Measurements from ENCODE around the gene NDEL1.

The NDEL1 gene

DNA sequence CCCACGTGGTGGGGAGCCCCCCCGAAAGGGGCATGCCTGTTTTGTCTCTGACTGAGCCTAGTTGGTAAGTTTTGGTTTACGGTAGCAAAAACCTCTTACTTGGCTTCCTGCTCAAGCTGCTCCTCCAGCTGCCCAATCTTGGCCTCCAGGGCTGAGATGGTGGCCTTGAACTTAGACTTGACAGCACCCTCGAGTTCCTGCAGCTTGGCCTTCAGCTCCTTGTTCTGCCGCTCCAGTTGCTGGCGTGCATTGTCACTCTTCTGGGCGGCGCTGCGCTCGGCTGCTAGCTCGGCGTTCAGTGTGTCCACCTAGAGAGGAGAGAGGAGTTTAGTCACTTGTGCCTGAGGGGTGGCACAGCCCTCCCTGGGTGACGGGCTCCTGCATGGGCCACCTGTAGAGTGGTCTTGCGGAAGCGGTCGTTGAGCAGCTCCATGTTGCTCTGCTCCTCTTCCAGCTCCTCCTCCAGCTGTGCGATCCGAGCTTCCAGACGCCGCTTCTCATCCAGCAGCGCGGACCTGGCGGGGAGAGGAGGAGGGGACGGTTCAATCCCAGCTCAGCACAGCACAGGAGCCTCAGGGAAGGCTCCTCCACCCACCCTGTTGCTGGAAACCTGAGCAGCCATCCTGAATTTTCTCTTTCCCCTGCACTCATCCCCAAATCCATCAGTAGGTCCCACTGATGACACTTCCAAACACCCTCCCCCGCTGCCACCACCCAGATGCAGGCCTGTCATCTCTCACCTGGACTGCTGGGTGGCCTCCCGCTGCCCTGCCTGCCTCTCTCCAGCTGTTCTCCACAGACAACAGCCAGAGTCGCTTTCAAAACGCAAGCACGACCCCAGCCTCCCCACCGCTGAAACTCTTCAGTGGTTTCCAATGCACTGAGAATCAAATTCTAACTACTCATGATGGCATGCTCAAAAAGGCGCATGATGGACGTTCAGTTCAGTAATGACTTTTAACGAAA is 44.6 kb downstream of the NDEL1 start:
- DNase-seq = no peak

DNA sequence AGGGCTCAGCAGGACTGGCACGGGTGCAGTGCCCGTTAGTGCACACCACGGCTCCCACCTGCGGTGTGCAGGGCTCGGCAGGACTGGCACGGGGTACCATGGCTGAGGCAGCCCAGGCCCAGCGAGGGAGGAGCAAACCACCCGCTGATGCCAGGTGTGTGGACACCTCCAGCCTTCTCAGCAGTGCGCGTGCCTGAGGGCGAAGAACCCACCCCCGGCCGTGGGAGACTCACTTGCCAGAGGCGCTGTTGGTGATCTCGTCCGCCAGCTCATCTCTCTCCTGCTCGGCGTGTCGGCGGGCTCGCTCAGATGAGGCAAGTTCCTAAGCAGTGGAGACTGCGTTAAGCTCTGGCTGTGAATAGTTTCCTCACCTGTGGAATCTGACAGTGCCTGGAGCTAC is 45.4 kb downstream of the NDEL1 start:
- no peak for DNase-seq

DNA sequence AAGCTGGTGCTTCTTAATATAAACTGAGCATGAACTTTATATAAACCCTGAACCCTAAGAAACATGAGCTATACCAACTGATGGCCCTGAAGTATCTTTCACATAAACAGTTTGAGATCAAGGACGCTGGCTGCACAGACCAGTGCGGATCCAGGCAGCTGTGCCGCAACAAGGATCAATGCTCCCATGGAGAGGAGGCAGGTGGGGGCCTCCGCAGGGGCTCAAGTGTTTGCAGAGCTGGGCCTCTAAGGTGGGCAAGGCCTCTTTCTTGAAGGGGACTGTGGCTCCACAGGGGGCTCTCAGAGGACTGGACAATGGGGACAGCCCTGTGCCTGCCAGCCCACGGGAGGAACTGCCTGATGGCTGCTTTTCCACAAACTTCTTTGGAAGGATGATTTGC is 46.0 kb downstream of the NDEL1 start:
- DNase-seq = no peak

DNA sequence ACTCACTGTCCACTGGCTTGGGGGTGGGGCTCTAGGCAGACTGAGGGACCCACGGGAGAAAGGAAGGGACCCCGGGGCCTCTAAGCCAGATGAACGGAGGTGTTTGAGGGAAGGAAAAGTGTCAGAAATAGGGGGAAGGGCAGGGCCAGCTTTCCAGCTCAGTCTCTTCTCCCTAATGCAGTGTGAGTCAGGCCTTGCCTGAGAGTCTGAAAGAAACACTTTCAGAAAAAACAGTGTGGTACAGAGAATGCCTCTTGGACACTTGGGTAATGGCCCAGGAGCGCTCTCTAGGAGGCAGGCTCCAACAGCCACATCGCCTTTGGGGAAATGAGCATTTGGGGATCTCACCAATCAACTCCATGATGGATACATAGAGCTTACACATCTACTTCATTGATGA is 46.9 kb downstream of the NDEL1 start:
- no peak for DNase-seq

DNA sequence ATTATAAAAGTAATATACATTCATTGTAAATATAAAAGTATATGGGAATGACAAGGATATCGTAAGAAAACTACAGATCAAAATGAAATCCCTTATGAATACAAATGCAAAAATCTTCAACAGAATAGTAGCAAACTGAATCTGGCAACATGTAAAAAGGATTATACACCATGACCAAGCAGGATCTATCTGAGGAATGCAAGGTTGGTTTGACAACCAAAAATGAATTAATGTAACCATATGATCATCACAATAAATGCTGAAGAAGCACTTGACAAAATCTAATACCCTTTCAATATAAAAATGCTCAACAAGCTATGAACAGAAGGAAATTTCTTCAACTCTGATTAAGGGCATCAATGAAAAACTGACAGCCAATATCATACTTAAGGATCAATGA is 48.8 kb downstream of the NDEL1 start:
- DNase-seq = no peak

DNA sequence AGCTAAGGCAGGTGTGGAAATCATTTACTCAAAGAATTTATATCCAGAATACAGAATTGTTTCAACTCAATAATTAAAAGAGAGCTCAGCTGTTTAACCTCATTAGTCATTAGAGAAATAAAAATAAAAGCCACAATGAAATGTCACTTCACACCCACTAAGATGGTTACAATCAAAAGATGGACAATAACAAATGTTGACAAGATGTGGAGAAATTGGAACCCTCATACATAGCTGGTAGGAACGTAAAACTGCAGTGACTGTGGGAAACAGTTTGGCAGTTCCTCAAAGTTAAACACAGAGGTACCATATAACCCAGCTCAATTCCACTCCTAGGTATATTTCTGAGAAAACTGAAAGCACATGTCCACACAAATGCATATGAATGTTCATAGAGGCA is 49.8 kb downstream of the NDEL1 start:
- no peak for DNase-seq

DNA sequence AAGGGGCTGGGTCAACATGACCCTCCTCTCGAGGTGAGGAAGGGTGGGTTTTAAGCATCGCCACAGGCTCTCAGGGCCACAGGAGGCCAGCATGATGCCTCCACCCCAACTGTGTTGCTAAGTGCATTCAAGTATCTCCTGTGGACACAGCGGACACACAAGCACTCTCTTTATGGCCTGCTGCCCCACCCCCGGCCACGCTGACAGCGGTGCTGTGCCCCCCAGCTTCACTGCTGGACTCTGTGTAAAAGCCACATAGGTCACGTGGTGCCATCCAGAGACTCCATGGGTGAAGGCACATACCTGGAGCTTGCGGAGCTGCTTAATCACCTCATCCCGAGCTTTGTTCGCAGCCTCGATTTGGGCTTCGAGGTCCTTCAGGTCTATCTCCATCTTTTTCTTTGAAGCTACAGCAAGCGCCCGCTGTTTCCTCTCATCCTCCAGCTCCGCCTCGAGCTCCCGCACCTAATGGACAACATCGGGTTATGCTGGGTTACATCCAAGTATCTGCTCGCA is 51.5 kb downstream of the NDEL1 start:
- no peak for DNase-seq

DNA sequence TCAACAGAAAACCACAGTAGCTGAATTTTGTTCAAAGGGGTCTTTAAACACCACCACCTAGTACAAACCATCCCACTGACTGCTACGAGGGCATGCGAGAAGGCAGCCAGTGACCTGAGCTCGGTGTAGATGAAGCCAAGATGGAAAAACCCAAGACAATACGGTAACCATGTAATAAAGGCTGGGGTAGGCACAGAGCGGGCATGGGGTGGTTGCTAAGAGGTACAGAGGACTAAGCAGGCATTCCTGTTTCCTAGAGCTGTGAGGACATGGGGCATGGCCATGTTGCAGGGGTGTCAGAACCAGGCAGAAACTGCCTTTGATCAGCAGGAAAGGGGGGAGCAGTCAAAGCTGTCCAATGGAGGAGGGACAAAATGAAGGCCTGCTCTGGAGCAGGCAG is 52.1 kb downstream of the NDEL1 start:
- no peak for DNase-seq

DNA sequence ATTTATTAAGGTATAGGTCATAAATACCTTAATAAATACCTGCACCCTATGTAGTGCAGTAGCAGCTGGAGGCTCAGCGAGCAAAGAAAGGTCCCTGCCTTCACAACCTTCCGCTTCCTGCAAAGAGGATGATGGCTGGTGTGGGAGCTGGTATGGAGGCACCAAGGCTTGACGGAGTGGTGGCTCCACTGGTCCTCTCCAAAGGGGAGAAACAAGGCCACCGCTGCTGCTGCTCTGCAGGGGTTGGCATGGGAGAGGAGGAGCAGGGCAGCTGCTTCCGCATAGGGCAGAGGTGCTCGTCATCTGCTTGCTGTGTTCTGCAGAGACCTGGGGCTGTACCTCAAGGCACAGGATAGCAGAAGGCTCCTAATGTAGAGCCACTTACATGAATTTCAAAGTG is 52.8 kb downstream of the NDEL1 start:
- no peak for DNase-seq

DNA sequence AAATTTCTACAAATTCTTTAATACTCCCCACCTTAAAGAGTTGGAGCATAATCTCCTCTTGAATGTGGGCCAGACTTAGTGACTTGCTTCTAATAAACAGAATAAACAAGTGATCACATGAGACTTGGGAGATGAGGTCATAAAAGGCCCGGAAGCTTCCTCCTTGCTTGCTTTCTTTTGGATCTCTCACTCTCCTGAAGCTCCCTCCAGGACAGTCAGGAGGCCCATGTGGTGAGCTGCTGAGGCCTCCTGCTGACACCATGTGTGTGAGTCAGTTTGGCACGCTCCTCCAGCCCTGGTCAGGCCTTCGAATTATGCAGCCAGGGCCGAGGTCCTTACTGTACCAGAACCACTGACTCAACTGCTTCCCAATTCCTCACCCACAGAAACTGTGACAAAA is 53.2 kb downstream of the NDEL1 start:
- DNase-seq = no peak

DNA sequence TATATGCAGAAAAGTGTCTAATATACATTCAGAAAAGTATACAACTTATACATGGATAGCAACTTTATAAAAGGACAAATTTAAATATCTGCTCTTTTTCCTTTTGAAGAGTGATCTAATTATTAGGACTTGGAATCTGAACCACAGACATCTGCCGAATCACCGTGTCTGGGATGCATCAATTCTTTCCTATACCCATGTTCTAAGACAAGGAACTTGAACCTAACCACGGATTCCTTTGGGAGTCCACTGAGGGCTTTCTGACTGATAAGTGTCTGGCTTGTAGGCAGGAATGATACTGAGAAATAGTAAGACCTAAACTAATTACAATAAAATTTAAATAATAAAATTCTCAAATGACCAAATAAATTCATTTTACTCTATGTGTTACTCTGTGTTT is 54.2 kb downstream of the NDEL1 start:
- no peak for DNase-seq

DNA sequence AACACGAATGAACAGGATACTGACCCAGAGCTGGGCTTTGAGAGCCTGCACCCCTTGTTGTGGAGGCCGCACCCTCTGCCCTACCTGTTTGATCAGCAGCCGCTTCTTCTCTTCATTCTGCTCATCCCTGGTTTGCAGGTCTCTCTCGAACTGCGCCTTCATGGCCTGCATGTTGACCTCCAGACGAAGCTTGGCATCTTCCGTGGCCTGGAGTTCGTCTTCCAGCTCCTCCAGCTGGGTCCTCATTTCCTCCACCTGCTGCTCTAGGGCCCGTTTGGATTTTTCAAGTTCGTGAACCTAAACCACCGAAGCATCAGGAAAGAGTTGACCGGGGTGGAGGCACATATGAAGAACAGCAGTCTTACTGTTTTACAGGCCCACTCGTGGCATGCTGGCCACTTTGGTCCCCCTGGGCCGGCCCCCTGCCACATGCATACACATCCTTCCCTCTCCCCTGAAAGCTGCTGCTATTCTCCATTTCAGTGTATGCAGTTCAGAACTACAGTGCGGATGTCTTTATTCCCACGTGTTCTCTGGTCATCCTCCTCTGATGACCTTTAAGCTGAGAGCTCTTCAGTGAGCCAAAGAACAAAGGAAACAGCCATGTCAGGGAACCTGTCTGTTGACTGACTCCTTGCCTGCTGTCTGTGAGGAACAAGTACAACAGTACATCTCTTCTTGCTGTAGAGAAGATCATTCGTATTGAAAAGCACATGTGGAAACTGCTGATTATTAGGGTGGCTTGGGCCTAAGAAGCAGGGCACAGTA is 54.8 kb downstream of the NDEL1 start:
- no peak for DNase-seq

DNA sequence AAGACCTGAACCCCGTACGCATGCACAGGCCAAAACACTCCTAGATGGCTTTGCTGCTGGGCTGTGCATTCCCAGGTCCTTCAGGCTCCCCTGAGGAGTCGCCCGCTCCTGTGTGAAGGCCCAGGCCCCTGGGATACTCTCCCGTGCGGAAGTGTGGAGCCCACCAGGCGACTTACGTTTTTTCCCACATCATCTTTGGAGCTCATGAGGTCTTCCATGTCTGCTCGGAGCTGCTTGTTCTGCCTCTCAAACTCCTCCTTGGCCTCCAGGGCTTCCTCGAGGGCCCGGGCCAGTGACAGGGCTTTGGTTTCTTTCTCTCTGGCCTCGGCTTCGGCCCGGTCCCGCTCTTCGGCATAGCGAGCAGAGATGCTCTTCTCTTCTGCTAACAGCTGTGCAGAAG is 56.4 kb downstream of the NDEL1 start:
- no peak for DNase-seq

DNA sequence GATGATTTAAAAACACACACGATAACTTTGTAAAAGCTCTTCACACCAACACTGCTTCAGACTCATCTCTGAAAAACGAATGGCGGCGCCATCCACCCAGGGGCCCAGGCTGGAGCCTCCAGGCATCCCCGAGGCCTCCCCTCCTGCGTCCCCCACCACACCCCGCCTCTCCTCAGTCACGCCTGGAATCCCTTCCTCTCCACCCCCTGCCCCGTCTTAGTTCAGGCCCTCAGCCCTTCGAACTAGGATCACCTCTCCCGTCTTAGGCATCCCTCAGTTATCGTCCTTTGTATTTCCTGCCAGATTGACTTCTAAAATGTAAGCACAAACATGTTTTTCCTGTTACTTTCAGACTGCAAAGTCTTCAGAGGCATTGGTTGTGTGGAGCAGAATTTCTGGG is 58.3 kb downstream of the NDEL1 start:
- no peak for DNase-seq

DNA sequence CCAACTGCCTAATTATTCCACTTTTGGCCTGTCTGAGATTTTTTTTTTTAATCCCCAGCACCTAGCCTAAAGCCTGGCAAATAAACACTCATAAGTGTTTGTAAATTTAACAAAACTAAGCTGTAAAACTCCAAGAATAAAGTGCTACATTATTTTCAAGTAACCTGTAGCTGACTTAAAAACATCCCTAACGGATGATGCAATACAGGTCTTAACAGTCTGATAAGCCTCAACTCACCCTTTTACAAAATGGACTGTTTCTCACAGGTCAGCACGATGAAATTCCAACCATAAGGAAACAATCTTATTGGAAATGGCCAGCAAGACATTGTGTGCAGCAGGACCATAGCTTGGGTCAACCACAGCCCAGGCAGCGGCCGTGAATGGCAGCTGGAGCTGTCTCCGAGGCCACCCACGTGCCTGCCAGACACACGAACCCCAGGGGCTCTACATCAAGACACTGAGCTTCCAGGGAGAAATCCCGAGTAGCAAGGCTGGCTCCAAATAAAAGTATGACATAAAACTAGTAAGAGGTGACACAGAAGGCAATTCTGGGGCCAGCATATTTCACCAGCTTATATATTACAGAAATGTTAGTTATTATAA is 58.9 kb downstream of the NDEL1 start:
- DNase-seq = no peak

DNA sequence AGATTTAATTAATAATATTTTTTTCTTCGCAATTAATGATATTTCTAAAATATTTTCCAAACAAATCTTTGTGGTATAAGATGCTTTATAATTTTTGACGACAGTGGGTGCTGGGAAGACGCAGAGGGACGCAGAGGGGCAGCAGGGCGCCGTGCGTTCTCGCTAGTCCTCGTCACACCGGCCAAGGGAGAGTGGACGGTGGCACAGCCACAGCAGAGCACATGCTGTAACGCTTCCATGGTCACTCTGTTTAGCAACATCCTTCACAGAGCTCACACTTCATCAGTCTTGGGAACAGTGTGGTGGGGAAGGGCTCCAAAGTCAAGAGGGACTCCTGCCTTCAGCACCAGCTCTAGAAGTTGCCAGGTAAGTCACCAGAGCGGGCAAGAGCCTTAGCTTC is 60.4 kb downstream of the NDEL1 start:
- DNase-seq = no peak

DNA sequence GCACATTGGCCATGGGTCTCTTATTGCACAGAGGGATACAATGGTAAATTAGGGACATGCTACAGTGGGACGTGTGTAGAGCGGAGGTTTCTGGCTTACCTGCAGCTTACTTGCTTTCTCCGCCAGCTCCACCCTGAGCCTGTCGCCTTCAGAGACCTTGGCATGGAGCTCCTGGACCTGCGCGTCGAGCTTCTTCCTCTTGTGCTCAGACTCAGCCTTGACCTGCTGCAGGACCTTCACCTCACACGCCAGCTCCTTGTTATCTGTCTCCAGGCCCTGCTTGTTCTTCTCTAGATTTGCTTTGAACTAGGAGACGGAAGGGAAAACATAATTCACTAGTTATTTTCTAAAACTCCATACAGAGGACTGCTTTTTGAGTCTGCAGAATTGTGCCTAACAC is 63.5 kb downstream of the NDEL1 start:
- no peak for DNase-seq

DNA sequence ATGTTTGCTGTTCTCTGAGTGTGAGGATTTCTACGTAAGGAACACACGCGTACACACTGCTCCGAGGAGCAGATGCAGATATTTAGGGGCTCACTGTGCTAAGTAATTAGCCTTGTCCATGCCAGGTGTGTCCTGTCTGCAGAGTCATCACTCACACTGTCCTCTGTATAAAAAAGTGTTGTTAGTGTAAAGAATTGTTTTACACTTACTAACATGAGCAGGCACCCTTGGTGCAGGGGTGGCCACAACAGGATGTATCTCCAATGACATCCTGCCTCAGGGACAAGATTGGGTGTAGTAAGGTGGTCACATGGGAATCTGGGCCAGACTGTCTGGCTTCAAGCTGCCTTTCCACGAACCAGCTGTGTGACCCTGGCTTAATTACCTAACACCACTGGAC is 63.9 kb downstream of the NDEL1 start:
- DNase-seq = no peak

DNA sequence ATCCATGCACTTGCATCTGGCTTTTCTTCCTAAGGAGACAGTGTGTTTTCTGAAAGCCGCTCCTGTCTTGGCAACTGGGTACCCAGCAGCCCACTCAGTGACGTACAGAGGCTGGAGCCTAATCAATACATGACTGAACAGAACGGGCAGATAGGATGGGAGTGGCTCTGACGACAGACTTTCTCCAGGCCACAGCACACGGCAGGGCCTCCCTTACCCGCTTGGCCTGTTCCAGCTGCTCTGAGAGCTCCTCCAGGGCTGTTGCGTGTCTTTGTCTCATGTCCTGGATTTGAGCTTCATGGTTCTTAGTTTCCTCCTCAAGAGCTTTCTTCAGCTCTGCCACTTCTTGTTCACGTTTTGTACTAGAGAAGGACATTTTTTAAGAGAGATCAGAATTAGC is 64.9 kb downstream of the NDEL1 start:
- no peak for DNase-seq

DNA sequence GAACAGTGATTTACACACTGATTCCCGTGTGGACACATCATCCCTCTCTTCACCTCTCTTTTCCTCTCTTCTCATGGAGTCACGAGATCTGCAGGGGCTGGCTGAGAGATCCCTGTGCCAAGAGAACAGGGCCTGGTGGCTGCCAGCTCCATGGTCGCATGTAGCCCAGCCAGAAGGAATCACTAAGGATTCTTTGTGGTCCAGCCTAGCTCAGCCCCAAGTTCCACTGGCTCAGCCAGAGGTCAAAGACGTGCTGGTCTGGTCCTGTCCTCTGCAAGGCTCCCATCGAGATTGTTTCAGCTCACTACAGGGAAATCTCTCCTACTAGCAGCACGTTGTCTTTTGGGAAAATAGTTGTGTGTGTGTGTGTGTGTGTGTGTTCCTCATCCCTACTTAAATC is 66.4 kb downstream of the NDEL1 start:
- DNase-seq = no peak

DNA sequence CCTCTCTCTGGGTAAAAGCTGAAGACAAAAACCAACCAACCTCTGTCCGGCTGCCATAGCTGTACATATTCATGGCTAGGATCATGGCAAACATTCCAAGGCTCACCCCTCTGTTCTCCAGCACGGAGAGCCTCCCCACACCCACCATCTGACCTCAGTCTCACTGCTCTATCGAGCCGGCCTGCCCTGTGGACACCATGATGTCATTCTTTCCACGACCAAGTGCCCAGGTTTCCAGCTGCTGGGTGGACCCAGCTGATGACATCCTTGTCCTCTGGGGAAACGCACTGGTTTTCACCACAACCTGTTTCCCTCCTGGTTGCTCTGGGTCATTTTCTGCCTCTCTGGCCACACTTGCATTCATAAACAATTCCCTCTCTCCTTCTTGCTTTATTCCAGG is 67.7 kb downstream of the NDEL1 start:
- DNase-seq = no peak

DNA sequence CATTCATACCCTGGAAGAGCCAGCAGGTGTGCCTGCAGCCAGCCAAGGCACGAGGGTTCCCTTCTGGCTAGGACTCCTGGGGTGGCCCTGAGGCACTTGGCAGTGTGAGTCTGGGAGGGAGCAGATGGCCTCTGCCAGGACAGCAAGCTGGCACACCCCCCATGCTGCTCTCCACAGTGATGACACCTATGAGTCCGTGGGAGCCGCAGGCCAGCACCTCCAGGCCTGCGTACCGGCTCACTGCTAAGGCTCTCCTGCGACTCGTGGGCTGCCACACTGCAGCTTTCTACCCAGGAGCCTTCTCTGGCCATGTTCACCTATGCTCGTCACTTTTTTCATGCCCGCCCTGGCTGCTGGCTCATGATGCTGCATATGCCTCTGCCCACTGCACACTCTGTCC is 68.1 kb downstream of the NDEL1 start:
- no peak for DNase-seq

DNA sequence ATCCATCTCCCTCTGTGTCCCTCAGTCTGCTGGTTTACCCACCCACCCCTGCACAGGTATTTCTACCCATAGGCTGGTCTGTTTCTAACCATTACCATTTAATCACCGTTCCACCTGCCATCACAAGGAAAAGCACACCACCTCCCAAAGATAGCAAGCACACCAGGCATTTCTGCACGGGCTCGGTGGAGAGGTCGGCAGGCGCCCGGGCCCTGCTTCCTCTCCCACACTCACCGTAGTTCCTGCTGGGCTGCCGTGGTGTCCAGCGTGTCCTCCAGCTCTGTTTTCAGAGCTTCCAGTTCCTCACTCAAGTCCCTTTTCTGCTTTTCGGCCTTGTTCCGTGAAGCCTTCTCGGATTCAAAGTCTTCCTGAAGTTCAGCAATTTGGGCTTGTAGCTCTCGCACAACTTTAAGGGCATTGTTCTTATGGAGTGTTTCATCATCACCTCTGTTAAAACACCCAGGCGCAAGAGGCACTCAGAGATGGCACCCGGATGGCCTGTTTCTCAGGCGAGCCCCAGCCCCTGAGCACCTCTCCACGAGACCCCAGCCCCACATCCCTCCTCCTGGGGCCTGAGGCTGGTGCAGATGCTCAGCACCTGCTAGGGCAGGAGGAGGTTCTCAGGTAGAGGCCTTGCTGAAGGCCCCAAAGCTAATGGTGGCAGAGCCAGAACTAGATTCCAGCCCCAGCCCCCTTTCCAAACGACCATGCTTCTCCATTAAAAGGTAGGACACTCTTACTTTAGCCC is 69.0 kb downstream of the NDEL1 start:
- DNase-seq = no peak

Data from activated gamma-delta T cell (primary cell).